Right lobe of liver (tissue), 4 donors: ENCODE data around the gene PRKCA.

ENCODE experiments used
- CTCF ChIP-seq, 4 donors: fragments of 200-600 bp in 3 of 4; fragments of 450-650 bp in 1 of 4; IDR thresholded peaks; one replicate each; pipeline versions ENCODE4 v1.5.1 to v1.8.0; 2016 to 2022; ENCODE audit warnings: antibody characterized with exemption in 4 of 4, mild to moderate bottlenecking in 2 of 4
- POLR2A ChIP-seq: fragments of 450-650 bp; IDR thresholded peaks from one replicate; pipeline ENCODE4 v1.6.1; 2017; ENCODE audit warnings: antibody characterized with exemption, mild to moderate bottlenecking
- donor health status: DM: no; HTN: no; CAD: no.
- donor health status: DM: no; HTN: no; CAD: no.
- donor health status: DM: no; HTN: yes; CAD: no.

- no peak for TF ChIP-seq POLR2A
- no peak for TF ChIP-seq CTCF (IDR thresholded peaks at IDR 0.05)
Observed at GRCh38 chr17:66427134-66427533, 124.7 kb downstream of the PRKCA start.
